NCI-H2107 treated with DMSO at 0.1 percent for 48 hours (cell line): Measurements from ENCODE around the gene ANKRD17.
"Not testable (repeated sequence)": the region's sequence is repeated elsewhere in the genome, so short reads cannot be mapped to it uniquely, and the experiment has no call there.

Source experiments
- DNase-seq: peaks from one replicate; lab custom pipeline; 2025; ENCODE audit not compliant: unreplicated experiment; lab: John Stamatoyannopoulos, UW

ANKRD17 gene, protein sequence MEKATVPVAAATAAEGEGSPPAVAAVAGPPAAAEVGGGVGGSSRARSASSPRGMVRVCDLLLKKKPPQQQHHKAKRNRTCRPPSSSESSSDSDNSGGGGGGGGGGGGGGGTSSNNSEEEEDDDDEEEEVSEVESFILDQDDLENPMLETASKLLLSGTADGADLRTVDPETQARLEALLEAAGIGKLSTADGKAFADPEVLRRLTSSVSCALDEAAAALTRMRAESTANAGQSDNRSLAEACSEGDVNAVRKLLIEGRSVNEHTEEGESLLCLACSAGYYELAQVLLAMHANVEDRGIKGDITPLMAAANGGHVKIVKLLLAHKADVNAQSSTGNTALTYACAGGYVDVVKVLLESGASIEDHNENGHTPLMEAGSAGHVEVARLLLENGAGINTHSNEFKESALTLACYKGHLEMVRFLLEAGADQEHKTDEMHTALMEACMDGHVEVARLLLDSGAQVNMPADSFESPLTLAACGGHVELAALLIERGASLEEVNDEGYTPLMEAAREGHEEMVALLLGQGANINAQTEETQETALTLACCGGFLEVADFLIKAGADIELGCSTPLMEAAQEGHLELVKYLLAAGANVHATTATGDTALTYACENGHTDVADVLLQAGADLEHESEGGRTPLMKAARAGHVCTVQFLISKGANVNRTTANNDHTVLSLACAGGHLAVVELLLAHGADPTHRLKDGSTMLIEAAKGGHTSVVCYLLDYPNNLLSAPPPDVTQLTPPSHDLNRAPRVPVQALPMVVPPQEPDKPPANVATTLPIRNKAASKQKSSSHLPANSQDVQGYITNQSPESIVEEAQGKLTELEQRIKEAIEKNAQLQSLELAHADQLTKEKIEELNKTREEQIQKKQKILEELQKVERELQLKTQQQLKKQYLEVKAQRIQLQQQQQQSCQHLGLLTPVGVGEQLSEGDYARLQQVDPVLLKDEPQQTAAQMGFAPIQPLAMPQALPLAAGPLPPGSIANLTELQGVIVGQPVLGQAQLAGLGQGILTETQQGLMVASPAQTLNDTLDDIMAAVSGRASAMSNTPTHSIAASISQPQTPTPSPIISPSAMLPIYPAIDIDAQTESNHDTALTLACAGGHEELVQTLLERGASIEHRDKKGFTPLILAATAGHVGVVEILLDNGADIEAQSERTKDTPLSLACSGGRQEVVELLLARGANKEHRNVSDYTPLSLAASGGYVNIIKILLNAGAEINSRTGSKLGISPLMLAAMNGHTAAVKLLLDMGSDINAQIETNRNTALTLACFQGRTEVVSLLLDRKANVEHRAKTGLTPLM (N-terminal part only)

GRCh38 chr4:73258686-73259570, at the start of gene ANKRD17:
Gene ANKRD17, minus strand, starts transcription at chr4:73258798. Its CDS starts 130 bp downstream, at chr4:73258668.
- peak; percentile 69 for DNase-seq

- no peak for DNase-seq
Measured at GRCh38 chr4:73308286-73308685, 49.7 kb upstream of the ANKRD17 start.

- no peak for DNase-seq
Measured at GRCh38 chr4:73303711-73304110, 45.1 kb upstream of the ANKRD17 start.

- no peak for DNase-seq
Measured at GRCh38 chr4:73299548-73300280, 41.1 kb upstream of the ANKRD17 start.

DNA sequence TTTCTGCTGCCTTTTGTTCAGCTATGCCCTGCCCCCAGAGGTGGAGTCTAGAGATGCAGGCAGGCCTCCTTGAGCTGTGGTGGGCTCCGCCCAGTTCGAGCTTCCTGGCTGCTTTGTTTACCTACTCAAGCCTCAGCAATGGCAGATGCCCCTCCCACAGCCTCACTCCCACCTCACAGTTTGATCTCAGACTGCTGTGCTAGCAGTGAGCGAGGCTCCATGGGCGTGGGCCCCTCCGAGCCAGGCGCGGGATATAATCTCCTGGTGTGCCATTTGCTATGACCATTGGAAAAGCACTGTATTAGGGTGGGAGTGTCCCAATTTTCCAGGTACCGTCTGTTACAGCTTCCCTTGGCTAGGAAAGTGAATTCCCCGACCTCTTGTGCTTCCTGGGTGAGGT, 34.1 kb upstream of the ANKRD17 start:
- DNase-seq: not testable (repeated sequence)

DNA sequence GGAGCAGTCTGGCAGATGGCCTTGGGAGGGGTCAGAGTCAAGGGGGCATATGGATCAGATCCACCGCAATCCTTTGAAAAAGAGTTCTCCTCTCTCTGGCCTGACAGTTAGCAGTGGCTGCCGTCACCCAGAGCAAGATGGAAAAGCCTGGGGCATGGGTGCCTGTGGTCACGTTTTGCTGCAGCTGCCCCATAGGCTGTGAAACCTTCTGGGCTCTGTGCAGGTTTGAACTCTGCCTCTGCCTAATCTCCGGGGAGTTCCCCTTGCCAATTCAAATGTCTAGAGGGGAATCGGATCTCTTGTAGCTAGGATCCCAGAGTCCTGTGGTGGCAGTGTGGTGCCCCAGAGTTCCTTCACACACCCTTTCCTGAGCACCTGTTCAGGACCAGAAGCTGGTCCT, 23.4 kb upstream of the ANKRD17 start:
- no peak for DNase-seq

DNA sequence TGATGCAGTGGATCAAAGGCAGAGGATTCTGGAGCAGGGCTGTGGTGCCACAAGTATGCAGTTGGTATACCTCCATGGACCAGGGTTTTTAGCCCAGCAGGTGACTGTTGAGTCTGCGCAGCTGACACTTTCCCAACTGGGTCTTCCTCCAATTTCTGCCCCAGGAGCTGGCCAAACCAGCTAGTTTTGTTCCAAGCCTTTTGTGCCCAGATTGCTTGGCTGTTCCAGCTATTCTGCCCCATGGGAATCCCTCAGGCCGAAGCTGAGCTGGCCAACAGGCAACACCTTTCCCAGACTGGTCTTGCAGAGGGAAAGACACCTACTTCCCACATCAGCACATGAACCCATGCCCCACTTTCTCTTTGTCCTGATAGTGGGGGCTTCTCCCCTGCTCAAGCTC, 22.8 kb upstream of the ANKRD17 start:
- no peak for DNase-seq

- no peak for DNase-seq
Measured at GRCh38 chr4:73277201-73277600, 18.6 kb upstream of the ANKRD17 start.

DNA sequence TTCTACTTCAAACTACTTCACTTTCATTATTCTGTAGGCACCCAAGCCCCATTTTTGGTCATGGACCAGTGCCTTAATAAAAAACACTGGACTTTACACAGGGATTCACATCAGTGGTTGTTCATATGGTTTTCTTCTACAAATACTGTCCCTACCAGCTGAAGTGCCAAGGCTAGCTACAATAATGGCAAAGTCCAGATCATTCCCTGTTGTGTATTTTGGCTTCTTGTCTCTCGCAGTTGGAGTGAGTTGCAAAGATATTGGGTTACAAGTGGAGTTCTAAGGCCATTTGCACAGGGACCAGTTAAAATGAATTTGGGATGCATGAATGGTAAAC, 16.7 kb upstream of the ANKRD17 start:
- peak; percentile 61 for DNase-seq

DNA sequence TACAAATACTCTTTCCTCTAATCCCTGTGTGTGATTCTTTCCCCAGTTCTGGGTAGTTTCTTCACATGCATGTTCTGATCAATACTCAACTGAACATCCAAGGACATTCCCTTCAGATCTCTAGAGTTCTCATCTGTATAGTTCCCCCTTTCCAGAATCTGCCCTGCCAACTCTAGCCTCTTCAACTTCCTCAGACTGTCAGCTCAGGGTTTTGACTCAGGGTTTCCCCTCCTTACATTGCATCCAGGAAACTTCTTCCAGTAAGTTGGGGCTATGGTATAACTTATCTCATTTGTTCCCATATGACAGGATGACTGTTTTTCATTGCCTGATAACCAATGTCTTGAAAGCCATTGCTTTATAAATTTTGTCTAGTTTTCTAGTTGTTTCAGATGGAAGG, 14.2 kb upstream of the ANKRD17 start:
- DNase-seq: no peak

- no peak for DNase-seq
Measured at GRCh38 chr4:73267050-73267449, 8.5 kb upstream of the ANKRD17 start.

DNA sequence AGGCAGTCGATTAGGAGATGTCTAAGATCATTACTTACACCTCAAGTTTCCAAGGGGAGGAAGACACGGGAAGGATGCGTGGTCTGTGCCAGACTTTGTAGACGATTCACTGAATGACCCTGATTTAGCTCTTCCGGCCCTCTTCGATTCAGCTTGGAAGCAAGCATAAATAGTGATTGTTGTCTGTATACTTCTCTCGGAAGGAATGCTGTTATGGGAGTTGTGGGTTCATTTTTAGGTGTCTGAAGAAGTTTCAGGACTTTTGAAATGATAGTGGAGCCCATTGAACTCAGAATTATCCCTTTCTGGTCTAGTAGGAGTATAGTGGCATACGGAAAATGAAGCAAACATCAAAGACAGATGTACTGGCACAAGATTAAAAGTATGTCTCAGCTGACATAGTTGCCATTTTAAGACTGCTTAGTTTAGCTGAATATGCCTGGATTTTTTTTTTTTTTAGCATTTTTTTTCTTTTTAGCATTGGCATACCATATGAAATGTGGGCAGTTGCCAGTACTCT, 1.0 kb upstream of the ANKRD17 start:
- no peak for DNase-seq

DNA sequence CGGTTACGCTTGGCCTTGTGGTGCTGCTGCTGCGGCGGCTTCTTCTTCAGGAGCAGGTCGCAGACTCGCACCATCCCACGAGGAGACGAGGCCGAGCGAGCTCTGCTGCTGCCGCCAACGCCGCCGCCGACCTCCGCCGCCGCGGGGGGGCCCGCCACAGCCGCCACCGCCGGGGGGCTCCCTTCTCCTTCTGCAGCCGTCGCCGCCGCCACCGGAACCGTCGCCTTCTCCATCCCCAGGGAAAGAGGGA, 237 bp downstream of the ANKRD17 start:
- no peak for DNase-seq

DNA sequence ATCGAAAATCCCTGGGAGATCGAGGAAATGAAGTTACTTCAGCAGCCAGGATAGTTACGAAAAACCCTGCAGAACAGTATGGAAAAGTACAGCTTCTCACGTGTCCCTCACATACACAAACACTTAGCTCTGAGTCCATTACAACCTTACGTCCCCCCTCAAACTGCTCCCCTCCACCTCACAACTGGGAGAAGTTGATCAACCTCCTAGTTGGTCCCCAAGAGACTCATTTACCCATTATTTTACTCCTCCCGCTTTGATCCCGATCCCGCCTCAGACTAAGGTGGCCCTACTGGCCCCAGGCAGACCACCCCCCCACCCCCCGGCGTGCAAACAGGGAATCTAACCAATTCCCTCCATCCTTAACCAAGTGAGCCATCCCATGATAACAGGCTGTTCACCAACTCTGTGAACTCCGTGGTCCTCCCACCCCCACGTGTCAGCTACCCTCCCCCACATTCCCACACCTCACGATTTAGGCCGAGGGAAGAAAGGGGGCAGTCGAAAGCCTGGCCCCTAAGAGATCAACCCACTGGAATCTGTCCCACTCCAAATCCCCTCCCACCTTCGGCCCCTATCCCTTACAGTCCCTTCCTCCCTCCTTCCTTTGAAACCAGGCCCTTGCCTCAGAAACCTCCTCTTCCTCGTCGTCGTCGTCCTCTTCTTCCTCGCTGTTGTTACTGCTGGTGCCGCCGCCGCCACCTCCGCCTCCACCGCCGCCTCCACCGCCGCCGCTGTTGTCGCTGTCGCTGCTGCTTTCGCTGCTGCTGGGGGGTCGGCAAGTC, 755 bp downstream of the ANKRD17 start:
- peak; percentile 4 for DNase-seq

GRCh38 chr4:73257234-73257633, 1.4 kb downstream of the ANKRD17 start:
- DNase-seq: peak; percentile 48

GRCh38 chr4:73255847-73256246, 2.8 kb downstream of the ANKRD17 start:
- not testable (repeated sequence) for DNase-seq

- no peak for DNase-seq
Measured at GRCh38 chr4:73252001-73252400, 6.6 kb downstream of the ANKRD17 start.

GRCh38 chr4:73251384-73251783, 7.2 kb downstream of the ANKRD17 start:
- DNase-seq: no peak

DNA sequence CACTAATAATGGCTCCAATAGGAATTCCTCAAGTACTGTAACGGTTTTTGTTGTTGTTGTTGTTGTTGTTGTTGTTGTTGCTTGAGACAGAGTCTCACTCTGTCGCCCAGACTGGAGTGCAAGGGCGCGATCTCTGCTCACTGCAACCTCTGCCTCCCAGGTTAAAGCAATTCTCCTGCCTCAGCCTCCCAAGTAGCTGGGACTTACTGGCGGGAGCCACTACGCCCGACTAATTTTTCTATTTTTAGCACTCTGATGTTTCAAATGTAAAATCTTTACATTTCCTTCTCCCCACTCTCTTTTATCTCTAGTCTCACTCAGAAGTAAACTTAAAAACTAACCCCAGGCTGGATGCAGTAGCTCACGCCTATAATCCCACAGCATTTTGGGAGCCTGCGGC, 8.0 kb downstream of the ANKRD17 start:
- no peak for DNase-seq
